Activated T-cell treated with anti-CD3 and anti-CD28 coated beads, Interleukin-2, amount 50 U/mL, for 24 hours (primary cell): ENCODE measurements around the gene FHAD1.

Source experiments
- DNase-seq: peaks from one replicate; pipeline ENCODE4 v3.0.0-alpha.2; 2020
- H3K27ac Mint-ChIP-seq: 2 replicates; pipeline ENCODE4 v1.8.0; 2020; ENCODE audit warnings: mild to moderate bottlenecking, mixed read lengths
- H3K27me3 Mint-ChIP-seq: 2 replicates; pipeline ENCODE4 v1.8.0; 2020; ENCODE audit warnings: mixed read lengths
- H3K36me3 Mint-ChIP-seq: 2 replicates; pipeline ENCODE4 v1.8.0; 2020; ENCODE audit warnings: low read depth, mixed read lengths
- H3K4me1 Mint-ChIP-seq: 2 replicates; pipeline ENCODE4 v1.8.0; 2020; ENCODE audit warnings: low read depth, mixed read lengths
- H3K4me3 Mint-ChIP-seq: 2 replicates; pipeline ENCODE4 v1.8.0; 2020; ENCODE audit warnings: mild to moderate bottlenecking, moderate library complexity, mixed read lengths
- H3K9me3 Mint-ChIP-seq: 2 replicates; pipeline ENCODE4 v1.8.0; 2020; ENCODE audit warnings: mixed read lengths

Gene FHAD1

DNA sequence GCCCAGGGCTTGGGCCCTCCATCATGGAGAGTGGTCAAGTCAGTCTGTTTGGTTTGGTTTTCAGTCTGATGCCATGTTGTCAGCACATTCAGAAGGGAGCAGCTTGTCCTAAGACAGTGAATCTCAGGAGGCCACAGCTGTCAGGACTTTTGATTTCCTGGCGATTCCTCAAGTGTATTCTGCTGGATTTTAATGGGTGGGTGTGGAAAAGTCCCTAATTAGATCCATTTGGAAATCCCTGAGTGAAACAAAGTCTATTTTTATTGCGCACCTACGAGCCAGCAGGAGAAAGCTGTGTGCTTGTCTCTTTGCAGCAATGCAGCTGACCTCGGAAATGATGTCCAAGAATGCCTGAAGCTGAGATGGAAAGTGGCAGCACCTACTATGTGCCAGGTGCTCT, 21.6 kb upstream of the FHAD1 start:
- Mint-ChIP-seq H3K4me3 (no peak overlapping the region), H3K27ac (no peak overlapping the region), H3K9me3 (no peaks in the 10 kb centered on the region), H3K27me3 (peaks cover 18% of the 10 kb centered on the region), H3K36me3 (no peaks in the 10 kb centered on the region), H3K4me1 (no peaks in the 10 kb centered on the region)
- no peak for DNase-seq

DNA sequence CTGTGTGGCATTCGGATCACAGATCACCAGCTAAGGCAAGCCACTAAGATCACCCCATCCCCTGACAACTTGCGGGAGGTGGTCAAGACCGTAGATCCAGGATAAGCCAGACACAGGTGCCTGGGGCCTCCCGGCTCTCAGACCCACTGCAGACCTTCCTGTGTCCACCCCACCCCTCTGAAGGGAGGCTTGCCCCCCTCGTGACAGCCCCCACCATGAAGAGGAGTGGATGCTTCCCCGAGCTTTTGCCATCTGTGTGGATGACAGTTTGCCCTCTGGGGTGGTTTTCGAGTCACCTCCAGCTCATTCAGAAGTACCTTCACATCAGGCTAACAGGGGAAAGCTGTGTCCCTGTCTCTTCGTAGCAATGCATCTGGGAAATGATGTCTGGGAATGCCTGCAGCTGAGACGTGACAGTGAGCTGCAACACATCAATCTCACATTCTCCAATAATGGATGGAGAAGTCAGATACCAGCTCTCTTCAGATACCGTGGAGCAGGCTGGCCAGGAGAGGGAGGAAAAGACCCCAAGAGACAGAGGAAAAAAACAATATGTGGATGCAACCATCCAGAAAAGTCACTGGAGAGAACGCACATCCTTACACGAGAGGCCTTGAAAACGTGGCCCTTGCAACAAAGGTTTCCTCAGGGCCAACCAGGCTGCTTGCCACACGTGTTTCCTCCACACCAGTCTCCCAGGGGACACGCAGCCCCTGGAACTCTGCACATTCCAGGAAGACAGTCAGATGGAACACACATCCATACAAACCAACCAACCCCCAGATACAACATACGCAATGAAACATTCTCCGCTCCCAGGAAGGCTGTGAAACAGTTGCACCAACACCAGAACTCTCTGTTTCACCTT, 20.4 kb upstream of the FHAD1 start:
- Mint-ChIP-seq H3K4me1 (peaks cover 6% of the 10 kb centered on the region), H3K27ac (no peak overlapping the region), H3K9me3 (no peaks in the 10 kb centered on the region), H3K4me3 (no peak overlapping the region), H3K36me3 (no peaks in the 10 kb centered on the region), H3K27me3 (peaks cover 12% of the 10 kb centered on the region)
- no peak for DNase-seq

DNA sequence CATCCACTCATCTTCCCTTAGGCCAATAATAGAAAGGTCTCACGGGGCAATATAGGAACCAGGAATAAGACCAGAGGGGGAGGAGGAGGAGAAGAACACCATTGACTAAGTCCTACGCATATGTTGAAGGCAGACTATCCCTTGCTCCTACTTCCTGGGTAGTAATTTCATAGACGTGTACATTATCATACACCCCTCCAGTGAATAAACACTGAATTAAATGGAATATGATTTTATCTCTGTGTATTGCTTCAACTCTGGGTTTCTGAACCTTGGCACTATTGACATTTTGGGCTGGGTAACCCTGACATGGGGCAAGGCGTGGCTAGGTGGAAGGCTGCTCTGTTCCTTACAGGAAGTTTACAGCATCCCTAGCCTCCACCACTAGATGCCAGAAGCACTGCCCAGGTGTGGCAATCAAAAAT, 17.3 kb upstream of the FHAD1 start:
- no peaks in the 10 kb centered on the region for H3K36me3 Mint-ChIP-seq
- peaks cover 16% of the 10 kb centered on the region for H3K4me1 Mint-ChIP-seq
- H3K9me3 Mint-ChIP-seq, result no peaks in the 10 kb centered on the region
- H3K4me3 Mint-ChIP-seq, result no peak overlapping the region
- peaks cover 4% of the 10 kb centered on the region for H3K27me3 Mint-ChIP-seq
- H3K27ac Mint-ChIP-seq, result no peak overlapping the region
- no peak for DNase-seq

DNA sequence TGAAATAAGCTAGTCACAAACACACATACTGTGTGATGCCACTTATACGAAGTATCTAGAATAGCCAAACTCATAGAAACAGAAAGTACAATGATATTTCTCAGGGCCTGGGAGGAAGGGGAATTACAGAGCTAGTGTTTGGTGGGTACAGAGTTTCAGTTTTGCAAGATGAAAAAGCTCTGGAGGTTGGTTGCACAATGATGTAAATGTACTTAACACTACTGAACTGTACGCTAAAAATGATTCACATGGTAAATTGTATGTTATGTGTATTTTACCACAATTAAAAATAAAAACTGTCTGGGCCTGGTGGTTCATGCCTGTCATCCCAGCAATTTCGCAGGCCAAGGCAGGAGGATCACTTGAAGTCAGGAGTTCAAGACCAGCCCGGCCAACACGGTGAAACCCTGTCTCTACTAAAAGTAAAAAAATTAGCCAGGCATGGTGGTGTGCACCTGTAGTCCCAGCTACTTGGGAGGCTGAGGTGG, 15.3 kb upstream of the FHAD1 start:
- H3K4me3 Mint-ChIP-seq, result no peak overlapping the region
- H3K27ac Mint-ChIP-seq, result peak overlapping the region; percentile 17

DNA sequence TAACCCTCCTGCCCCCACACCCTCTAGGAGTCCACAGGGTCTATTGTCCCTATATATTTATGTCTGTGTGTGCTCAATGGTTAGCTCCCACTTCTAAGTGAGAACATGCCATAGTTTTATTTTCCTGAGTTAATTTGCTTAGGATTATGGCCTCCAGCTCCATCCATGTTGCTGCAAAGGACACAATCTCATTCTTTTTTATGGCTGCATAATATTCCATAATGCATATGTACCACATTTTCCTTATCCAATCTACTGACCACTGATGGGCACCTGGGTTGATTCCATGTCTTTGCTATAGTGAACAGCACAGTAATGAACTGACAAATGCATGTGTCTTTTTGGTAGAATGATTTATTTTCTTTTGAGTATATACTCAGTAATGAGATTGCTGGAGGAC, 13.3 kb upstream of the FHAD1 start:
- no peaks in the 10 kb centered on the region for H3K9me3 Mint-ChIP-seq
- H3K4me3 Mint-ChIP-seq, result no peak overlapping the region
- H3K36me3 Mint-ChIP-seq, result no peaks in the 10 kb centered on the region
- DNase-seq, result no peak
- peaks cover 33% of the 10 kb centered on the region for H3K27me3 Mint-ChIP-seq
- H3K27ac Mint-ChIP-seq, result no peak overlapping the region
- peaks cover 16% of the 10 kb centered on the region for H3K4me1 Mint-ChIP-seq

More for the DNA sequence above, 15.3 kb upstream of the FHAD1 start:
- no peak for DNase-seq
- no peaks in the 10 kb centered on the region for H3K36me3 Mint-ChIP-seq
- no peaks in the 10 kb centered on the region for H3K9me3 Mint-ChIP-seq
- H3K4me1 Mint-ChIP-seq, result peaks cover 16% of the 10 kb centered on the region
- peaks cover 17% of the 10 kb centered on the region for H3K27me3 Mint-ChIP-seq

DNA sequence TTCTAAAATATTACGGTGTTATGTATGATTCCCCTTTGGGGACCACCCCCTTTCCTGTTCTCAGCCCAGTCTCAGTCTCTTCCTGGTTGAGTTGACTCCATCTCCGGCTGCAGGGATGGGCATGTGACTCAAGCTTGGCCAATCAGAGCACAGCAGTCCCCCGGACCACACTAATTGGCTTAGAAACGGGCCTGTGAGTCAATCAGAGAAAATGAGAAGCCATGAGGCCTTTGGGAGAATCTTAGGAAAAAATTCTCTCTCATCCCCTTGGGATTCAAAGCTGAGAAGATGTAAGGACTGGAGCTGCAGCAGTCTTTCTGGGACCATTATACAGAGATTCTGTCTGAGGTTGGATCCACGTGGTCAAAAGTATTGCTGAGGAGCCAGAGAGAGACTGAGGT, 10.7 kb upstream of the FHAD1 start:
- Mint-ChIP-seq H3K9me3 (no peaks in the 10 kb centered on the region), H3K36me3 (no peaks in the 10 kb centered on the region), H3K27ac (no peak overlapping the region), H3K4me1 (peaks cover 13% of the 10 kb centered on the region), H3K4me3 (no peak overlapping the region), H3K27me3 (peaks cover 36% of the 10 kb centered on the region)
- DNase-seq, result no peak

DNA sequence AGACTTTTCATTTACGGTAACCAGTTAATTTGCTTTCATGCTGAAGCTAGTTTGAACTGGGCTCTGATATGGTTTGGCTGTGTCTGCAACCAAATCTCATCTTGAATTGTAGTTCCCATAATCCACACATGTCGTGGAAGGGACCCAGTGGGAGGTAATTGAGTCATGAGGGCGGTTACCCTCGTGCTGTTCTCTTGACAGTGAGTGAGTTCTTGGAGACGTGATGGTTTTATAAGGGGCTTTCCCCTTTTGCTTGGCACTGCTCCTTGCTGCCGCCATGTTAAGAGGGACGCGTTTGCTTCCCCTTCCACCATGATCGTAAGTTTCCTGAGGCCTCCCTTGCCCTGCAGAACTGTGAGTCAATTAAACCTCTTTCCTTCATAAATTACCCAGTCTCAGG, 10.3 kb upstream of the FHAD1 start:
- no peak overlapping the region for H3K27ac Mint-ChIP-seq
- no peak for DNase-seq
- peaks cover 9% of the 10 kb centered on the region for H3K4me1 Mint-ChIP-seq
- H3K9me3 Mint-ChIP-seq, result no peaks in the 10 kb centered on the region
- H3K27me3 Mint-ChIP-seq, result peaks cover 39% of the 10 kb centered on the region
- no peak overlapping the region for H3K4me3 Mint-ChIP-seq
- H3K36me3 Mint-ChIP-seq, result no peaks in the 10 kb centered on the region

DNA sequence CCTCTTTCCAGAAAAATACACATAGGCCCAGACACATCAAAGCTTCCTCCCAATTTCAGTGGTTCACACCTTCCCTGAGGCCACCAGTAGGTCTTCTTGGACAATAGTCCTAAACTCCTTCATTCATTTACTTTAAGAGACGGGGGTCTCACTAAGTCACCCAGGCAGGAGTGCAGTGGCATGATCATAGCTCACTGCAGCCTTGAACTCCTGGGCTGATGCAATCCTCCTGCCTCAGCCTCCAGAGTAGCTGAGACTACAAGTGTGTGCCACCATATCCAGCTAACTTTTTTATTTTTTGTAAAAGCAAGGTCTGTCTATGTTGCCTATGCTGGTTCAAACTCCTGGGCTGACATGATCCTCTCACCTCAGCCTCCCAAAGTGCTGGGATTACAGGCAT, 8.2 kb upstream of the FHAD1 start:
- no peak for DNase-seq
- H3K27me3 Mint-ChIP-seq, result peaks cover 48% of the 10 kb centered on the region
- H3K4me1 Mint-ChIP-seq, result peaks cover 6% of the 10 kb centered on the region
- no peak overlapping the region for H3K4me3 Mint-ChIP-seq
- H3K36me3 Mint-ChIP-seq, result no peaks in the 10 kb centered on the region
- no peak overlapping the region for H3K27ac Mint-ChIP-seq
- H3K9me3 Mint-ChIP-seq, result no peaks in the 10 kb centered on the region

DNA sequence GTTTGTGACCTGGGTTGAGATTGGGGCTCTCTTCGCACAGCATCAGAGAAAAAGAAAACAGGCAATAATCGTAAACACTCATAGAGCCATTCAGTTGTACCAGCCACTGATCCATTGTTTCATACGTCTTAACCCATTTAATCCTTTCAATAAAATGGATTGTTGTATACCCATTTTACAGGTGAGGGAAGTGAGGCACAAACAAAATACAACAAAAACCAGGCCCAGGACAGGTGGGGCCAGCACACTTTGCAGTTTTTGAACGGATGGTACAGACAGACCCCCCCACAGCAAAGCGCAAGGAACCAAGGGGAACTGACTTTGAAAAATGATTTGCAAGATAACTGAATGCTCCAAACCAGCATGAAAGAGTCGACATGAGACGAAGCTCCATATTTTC, 4.3 kb upstream of the FHAD1 start:
- no peak overlapping the region for H3K4me3 Mint-ChIP-seq
- H3K9me3 Mint-ChIP-seq, result peaks cover 4% of the 10 kb centered on the region
- no peak for DNase-seq
- no peaks in the 10 kb centered on the region for H3K36me3 Mint-ChIP-seq
- no peak overlapping the region for H3K27ac Mint-ChIP-seq
- H3K4me1 Mint-ChIP-seq, result peaks cover 26% of the 10 kb centered on the region
- peaks cover 58% of the 10 kb centered on the region for H3K27me3 Mint-ChIP-seq

DNA sequence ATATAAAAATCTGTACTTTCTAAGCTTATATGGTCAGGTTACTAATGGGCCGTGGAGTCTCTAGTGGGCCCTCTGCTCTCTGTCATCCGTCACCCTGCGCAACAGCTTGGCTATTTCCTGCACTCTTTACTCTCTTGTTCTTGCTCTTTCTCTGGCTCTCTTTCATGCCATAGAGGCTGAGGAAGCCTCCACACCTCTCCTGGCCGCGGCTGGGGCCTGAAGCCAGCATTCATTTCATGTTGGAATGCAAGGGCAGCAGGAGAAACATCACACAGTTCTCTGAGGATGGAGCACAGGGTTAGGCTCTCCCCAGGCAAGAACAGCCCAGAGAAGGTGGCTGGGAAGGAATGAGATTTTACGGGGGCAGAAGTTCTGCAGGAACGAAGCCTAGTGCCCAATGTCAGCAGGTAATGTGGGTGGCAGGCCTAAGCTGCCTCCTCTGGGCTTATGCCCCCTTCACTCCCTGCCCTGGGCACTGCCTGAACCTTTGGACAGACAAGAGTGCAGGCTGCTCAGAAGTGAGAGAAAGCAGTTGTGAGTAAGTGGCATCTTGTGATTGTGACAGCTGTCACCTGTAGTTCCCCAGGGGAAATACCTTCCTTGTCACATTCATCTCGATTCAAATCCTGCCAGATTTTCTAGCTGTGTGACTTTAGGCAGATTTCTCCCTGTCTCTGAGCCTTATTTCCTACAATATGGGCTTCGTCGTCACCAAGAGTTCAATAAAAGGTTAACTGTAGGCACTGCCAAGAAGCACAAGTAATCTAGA, 3.6 kb upstream of the FHAD1 start:
- Mint-ChIP-seq H3K36me3 (no peaks in the 10 kb centered on the region), H3K4me3 (no peak overlapping the region), H3K9me3 (peaks cover 4% of the 10 kb centered on the region), H3K27ac (no peak overlapping the region), H3K27me3 (peaks cover 61% of the 10 kb centered on the region), H3K4me1 (peaks cover 33% of the 10 kb centered on the region)
- DNase-seq, result peak; percentile 23

DNA sequence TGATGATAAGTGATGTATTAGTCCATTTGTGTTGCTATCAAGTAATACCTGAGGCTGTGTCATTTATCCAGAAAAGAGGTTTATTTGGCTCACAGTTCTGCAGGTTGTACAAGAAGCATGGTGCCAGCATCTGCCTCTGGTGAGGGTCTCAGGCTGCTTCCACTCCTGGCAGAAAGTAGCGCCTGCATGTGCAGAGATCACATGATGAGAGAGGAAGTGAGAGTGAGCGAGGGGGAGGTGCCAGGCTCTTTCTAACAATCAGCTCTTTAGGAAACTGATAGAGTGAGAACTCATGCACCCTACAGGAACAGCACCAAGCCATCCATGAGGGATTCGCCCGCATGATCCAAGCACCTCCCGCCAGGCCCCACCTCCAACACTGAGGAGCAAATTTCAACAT, 2.2 kb upstream of the FHAD1 start:
- DNase-seq, result no peak
- Mint-ChIP-seq H3K4me1 (peaks cover 46% of the 10 kb centered on the region), H3K27ac (no peak overlapping the region), H3K27me3 (peaks cover 66% of the 10 kb centered on the region), H3K4me3 (no peak overlapping the region), H3K36me3 (no peaks in the 10 kb centered on the region), H3K9me3 (peaks cover 4% of the 10 kb centered on the region)

DNA sequence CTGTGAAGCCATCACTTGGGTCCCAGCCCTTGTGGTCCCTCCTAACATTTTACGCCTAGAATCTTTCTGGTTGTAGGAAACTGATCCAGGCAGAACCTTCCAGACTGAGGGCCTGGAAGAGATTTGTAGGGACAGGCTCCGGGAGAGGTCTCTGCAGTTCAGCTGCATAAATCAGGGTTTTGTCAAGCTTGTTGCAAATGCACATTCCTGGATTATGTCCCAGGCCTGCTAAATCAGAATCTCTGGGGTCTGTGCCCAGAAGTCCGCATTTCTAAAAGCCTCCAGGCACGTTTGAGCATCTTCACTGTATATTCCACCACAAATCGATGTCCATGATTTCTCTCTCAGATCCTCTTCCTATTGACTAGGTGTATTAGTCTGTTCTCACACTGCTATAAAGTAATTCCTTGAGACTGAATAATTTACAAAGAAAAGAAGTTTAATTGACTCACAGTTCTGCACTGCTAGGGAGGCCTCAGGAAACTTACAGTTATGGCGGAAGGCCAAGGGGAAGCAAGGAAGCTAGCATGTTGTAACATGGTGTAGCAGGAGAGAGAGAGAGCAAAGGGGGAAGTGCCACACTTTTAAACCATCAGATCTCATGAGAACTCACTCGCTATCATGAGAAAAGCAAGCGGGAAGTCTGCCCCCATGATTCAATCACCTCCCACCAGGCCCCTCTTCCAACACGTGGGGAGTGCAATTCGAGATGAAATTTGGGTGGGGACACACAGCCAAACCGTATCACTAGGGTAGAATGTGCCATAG, 1.2 kb upstream of the FHAD1 start:
- Mint-ChIP-seq H3K36me3 (no peaks in the 10 kb centered on the region), H3K27ac (no peak overlapping the region), H3K27me3 (peaks cover 74% of the 10 kb centered on the region), H3K4me3 (no peak overlapping the region), H3K4me1 (peaks cover 55% of the 10 kb centered on the region), H3K9me3 (peaks cover 4% of the 10 kb centered on the region)
- no peak for DNase-seq

DNA sequence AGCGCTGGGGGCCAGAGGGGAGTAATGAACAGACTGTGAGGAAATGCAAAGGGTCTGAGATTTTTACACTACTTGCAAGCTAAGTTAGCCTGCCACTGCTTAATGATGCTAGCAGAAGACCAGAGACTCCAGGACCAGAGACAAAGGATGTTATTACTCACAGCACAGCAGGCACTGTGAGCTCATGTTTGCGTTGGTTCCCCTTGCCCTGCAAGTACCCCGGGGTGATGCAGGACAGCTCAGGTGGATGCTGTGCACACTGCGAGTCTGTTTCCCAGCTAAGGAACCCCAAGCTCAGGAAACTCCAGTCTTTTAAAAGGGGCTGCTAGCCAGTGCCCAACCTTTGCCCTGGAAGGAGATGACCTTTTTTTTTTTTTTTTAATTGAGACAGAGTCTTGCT, 1.2 kb downstream of the FHAD1 start:
- H3K4me1 Mint-ChIP-seq, result peaks cover 76% of the 10 kb centered on the region
- H3K36me3 Mint-ChIP-seq, result no peaks in the 10 kb centered on the region
- H3K4me3 Mint-ChIP-seq, result no peak overlapping the region
- H3K9me3 Mint-ChIP-seq, result peaks cover 4% of the 10 kb centered on the region
- DNase-seq, result no peak
- peaks cover 65% of the 10 kb centered on the region for H3K27me3 Mint-ChIP-seq
- H3K27ac Mint-ChIP-seq, result peak overlapping the region; percentile 38

DNA sequence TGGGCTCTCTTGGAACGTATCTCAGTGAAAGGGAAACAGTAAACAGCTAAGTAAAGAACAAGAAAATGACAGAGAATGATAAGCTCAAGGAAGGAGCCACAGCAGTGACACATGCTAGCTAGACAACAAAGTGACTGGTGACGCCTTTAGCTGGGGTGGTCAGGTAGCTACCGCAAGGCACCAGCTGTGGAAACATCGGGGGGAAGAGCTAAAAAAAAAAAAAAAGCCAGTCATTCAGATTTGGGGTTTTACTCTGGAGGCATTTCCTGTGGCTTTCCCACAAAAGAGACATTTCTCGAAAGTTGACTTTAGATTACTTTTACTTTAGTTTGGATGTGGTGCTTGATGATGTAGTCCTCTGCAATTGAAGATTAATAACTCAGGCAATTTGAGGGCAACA, 2.1 kb downstream of the FHAD1 start:
- Mint-ChIP-seq H3K4me3 (peak overlapping the region; percentile 51), H3K9me3 (peaks cover 4% of the 10 kb centered on the region), H3K27ac (peak overlapping the region; percentile 88), H3K36me3 (no peaks in the 10 kb centered on the region), H3K27me3 (peaks cover 62% of the 10 kb centered on the region), H3K4me1 (peaks cover 73% of the 10 kb centered on the region)
- DNase-seq, result peak; percentile 55
